ENCODE data around the gene PDE4B.

PDE4B gene

DNA sequence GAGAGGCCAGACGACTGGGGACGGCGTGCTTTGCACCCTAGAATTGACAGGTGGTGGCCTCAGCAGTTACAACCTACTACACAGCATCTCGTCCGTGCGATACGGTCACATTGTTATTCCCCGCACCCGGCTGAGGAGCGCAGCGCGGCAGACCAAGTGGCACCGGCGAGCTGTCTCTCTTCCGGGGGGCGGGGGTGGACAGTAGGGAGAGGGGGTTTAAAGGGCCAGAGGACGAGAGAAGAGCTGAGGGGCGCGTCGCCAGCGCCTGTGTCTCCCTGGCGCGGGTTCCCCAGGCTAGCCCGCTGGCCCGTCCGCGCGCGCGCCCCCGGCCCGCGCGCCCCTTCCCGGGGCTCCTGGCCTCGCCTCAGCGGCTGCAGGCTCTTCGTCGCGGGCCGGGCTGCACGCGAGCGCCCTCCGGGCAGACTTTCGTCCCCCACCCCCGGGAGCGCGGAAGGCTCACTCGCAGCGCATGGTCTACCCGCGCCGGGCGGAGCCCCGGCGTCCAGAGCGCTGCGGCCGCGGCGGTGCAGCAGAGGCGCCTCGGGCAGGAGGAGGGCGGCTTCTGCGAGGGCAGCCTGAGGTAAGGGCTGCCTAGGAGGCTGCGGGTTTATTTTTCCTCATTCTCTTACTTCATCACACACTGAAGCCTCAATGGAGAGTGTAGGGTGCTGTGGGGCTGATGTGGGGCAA is at the start of gene PDE4B:
Gene PDE4B (plus strand): TSS at position 227 of the 690 bp plus-strand sequence.
- DNase-seq: peak; percentile 17 to 58

GRCh38 chr1:65744731-65745130 is 48.0 kb upstream of the PDE4B start:
- no peak for DNase-seq

- no peak for DNase-seq
Measured at GRCh38 chr1:65751961-65752360, 40.7 kb upstream of the PDE4B start.

GRCh38 chr1:65756616-65757015 is 36.1 kb upstream of the PDE4B start:
- no peak for DNase-seq

- no peak for DNase-seq
Measured at GRCh38 chr1:65757531-65757930, 35.2 kb upstream of the PDE4B start.

DNA sequence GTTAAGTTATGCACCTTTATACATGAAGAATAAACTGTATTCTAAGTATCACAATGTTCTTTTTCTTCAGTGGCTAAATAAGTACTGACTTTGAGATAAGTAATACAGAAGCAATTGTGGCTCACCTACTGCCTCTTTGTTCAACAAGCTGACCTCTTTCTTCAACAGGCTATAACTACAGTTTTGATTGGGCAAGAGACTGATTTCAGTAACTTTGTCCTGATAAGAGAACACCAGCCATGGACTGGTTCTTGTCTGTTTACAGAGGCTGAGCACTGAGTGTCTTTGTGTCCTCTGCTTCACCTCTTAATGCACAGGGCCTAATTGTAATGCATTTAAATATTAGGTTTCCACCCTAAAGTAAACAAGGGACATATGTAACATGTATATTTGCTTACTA is 34.6 kb upstream of the PDE4B start:
- DNase-seq: no peak

GRCh38 chr1:65759516-65759915 is 33.2 kb upstream of the PDE4B start:
- DNase-seq: no peak

DNA sequence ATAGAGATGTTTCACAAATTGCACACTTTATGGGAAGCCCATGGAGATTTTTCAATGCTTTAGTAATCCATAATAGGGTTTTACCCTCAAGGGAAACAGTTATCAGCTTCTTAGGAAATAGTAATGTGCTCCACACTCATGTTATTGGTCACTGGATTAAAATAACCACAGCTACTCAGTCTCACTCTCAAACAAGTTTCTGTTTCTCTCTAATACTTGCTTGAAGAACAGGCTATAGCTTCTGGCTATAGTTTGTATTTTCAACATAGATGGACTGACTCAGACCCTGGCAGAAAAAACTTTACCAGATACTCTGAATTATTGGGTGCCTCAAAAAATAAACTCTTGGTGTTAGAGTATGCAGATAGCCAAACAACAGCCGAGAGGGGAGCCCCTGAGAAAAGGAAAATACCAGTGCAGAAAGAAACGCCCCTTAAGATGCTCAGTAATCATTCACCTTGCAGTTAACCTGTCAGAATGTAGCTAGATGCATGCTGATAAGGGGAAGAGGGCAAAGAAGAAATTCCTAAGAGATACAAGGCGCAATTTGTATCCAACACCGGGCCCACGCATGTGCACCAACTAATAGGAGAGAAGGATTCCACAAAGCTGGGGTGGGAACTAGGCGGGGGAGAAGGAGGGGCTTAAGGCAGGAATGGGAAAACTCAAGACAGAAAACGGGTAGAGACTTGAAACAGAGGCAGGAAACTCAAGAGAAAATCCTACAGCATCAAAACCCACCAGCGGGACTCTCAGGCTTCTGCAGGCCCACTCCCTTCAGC is 30.4 kb upstream of the PDE4B start:
- no peak for DNase-seq

- DNase-seq: no peak
Measured at GRCh38 chr1:65764052-65764451, 28.6 kb upstream of the PDE4B start.

DNA sequence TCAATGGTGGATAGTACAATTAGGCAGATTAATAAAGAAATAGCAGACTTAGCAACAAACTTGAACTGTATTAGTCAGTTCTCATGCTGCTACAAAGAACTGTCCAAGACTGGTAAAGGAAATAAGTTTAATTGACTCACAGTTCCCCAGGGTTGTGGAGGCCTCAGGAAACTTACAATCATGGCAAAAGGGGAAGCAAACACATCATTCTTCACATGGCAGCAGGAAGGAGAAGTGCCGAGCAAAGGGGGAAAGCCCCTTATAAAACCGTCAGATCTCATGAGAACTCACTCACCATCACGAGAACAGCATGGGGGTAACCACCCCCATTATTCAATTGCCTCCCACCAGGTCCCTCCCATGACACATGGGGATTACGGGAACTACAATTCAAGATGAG is 27.1 kb upstream of the PDE4B start:
- DNase-seq: no peak

- no peak for DNase-seq
Measured at GRCh38 chr1:65769636-65770035, 23.1 kb upstream of the PDE4B start.

- DNase-seq: no peak
Measured at GRCh38 chr1:65772607-65773006, 20.1 kb upstream of the PDE4B start.

- DNase-seq: no peak
Measured at GRCh38 chr1:65773391-65774123, 19.1 kb upstream of the PDE4B start.

- no peak for DNase-seq
Measured at GRCh38 chr1:65788762-65789161, 3.9 kb upstream of the PDE4B start.

- no peak for DNase-seq
Measured at GRCh38 chr1:65791396-65791795, 1.3 kb upstream of the PDE4B start.

GRCh38 chr1:65791801-65792668 is 660 bp upstream of the PDE4B start:
- DNase-seq: peak; percentile 21 to 68

- peak; percentile 12 to 36 for DNase-seq
Measured at GRCh38 chr1:65793359-65793732, 651 bp downstream of the PDE4B start.

GRCh38 chr1:65795311-65795710 is 2.6 kb downstream of the PDE4B start:
- DNase-seq: peak in 1 of 2 experiments; percentile 56

- peak in 1 of 2 experiments; percentile 64 for DNase-seq
Measured at GRCh38 chr1:65799601-65800000, 6.9 kb downstream of the PDE4B start.

DNA sequence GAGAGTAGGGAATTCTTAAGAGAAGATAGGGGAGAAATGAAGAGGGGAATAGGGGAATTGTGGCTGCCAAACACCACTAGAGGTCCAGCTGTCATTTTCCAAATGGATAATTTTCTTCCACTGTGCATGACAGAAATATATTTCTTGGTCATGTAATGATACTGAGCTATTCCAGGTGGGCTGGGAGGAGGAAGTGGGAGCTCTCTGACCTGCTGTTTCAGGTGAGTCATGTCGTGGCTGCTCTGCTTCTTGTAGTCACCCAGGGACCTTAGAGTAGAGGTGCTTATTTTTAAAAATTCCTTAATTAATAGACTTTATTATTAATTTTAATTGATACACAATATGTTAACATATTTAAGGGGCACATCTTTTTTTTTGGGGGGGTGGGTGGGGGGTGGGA is 11.9 kb downstream of the PDE4B start:
- no peak for DNase-seq

DNA sequence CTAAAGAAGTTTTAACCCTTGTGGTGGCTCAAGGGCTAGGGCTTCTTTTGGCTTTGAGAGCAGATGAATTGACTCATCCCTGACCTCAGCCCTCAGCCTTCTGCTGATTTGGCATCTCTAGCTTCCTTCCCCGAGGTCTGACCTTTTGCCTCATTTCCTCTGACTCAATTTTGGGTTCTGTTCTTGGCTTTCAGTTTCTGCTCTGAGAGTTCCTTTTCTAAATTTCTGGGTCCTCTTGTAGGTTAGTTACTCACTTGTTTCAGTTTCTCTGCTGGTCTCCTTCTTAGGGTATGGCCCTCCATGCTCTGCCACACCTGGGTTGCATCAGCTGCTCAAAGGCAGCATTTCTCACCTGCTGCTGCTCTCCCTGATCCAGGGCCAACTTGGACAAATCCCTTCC is 19.4 kb downstream of the PDE4B start:
- no peak for DNase-seq

- DNase-seq: peak; percentile 30 to 81
Measured at GRCh38 chr1:65813956-65814355, 21.3 kb downstream of the PDE4B start.

GRCh38 chr1:65814752-65815151 is 22.1 kb downstream of the PDE4B start:
- no peak for DNase-seq

Data from NCI-H524 (cell line).